Activated CD4-positive, alpha-beta T cell treated with anti-CD3 and anti-CD28 coated beads for 36 hours (primary cell): ENCODE results near the gene CUX1. TPM values are rescaled to one million over a fixed set of nuclear protein-coding genes. Genes with fewer than 3 reads are reported as not detected.
A peak's percentile ranks its signal among the peaks of the same experiment; 100 is the strongest.
"Not testable (repeated sequence)": the region's sequence is repeated elsewhere in the genome, so short reads cannot be mapped to it uniquely, and the experiment has no call there.

Source experiments
- ATAC-seq: fragments of 200-7000 bp; cut with Tn5 transposase; one replicate; pipeline ENCODE4 v1.10.0; 2021; ENCODE audit warnings: mild to moderate bottlenecking, moderate library complexity
- CTCF ChIA-PET: fragments of 350-600 bp; sonication (Branson Sonifier 250); formaldehyde crosslinking; loops from one replicate; lab custom pipeline; 2021; ENCODE audit warnings: antibody characterized with exemption; lab: Charles Lee
- POLR2A ChIA-PET: fragments of 350-600 bp; sonication (Branson Sonifier 250); formaldehyde crosslinking; loops from one replicate; lab custom pipeline; 2021; ENCODE audit warnings: antibody characterized with exemption, inconsistent platforms; lab: Charles Lee
- DNase-seq: peaks from one replicate; pipeline ENCODE4 v3.0.0-alpha.2; 2020
- H3K27ac Mint-ChIP-seq: one replicate; pipeline ENCODE4 v1.8.0; 2021; ENCODE audit warnings: mixed read lengths
- H3K27me3 Mint-ChIP-seq: one replicate; pipeline ENCODE4 v1.8.0; 2021; ENCODE audit warnings: mixed read lengths
- H3K36me3 Mint-ChIP-seq: one replicate; pipeline ENCODE4 v1.8.0; 2021; ENCODE audit warnings: low read depth, mixed read lengths
- H3K4me1 Mint-ChIP-seq: one replicate; pipeline ENCODE4 v1.8.0; 2021; ENCODE audit warnings: mixed read lengths
- H3K4me3 Mint-ChIP-seq: one replicate; pipeline ENCODE4 v1.8.0; 2021; ENCODE audit warnings: mild to moderate bottlenecking, moderate library complexity, mixed read lengths
- H3K9me3 Mint-ChIP-seq: one replicate; pipeline ENCODE4 v1.8.0; 2021; ENCODE audit warnings: low read depth, mixed read lengths
- intact Hi-C, 2 experiments: fragments of 100-400 bp; cut with DNase I in 1 of 2; cut with micrococcal nuclease in 1 of 2; formaldehyde crosslinking; loops; one replicate each; pipeline versions ENCODE4 v1.14.2 to v1.15.1; 2022 to 2024; cut with DNase I, micrococcal nuclease
- total RNA-seq, 2 experiments: library from RNA; stranded (reverse); gene quantifications; one replicate each; pipeline ENCODE4 v1.2.3, GENCODE V29; 2021

The CUX1 gene
- total RNA-seq, 2 experiments from 2014 or later, result 21.6 to 23.5 TPM

GRCh38 chr7:102223184-102223583, 405.8 kb downstream of the CUX1 start:
- H3K27ac Mint-ChIP-seq, result no peak overlapping the region
- peak; percentile 49 for ATAC-seq
- ChIA-PET CTCF (no interaction called here), POLR2A (no interaction called here)
- DNase-seq, result peak; percentile 12
- intact Hi-C loops, result no loop called here
- no peaks in the 10 kb centered on the region for H3K36me3 Mint-ChIP-seq
- H3K4me3 Mint-ChIP-seq, result no peak overlapping the region
- H3K27me3 Mint-ChIP-seq, result no peaks in the 10 kb centered on the region
- no peaks in the 10 kb centered on the region for H3K9me3 Mint-ChIP-seq
- H3K4me1 Mint-ChIP-seq, result no peaks in the 10 kb centered on the region

DNA sequence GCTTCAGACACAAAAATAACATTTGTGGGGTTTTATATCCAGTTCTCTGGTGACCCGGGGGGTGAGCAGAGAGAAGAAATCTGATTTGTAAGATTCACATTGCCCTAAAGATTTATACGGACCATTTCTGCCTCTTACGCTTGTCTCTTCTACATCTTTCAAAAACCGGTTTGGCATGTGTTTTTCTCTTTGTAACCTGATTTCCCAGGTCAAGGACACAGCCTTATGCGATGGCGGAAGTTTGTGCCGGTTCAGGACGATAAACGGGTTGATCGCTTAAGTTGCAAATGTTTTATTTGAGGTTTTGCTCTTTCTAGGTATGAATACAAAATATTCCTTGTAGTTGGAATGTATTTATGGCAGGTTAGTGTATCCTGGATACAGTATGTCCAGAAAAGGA, 407.6 kb downstream of the CUX1 start:
- no peaks in the 10 kb centered on the region for H3K27me3 Mint-ChIP-seq
- POLR2A ChIA-PET, result no interaction called here

GRCh38 chr7:102227371-102227770, 409.9 kb downstream of the CUX1 start:
- Mint-ChIP-seq H3K27me3 (no peaks in the 10 kb centered on the region), H3K4me1 (no peaks in the 10 kb centered on the region), H3K27ac (no peak overlapping the region), H3K36me3 (peaks cover 1% of the 10 kb centered on the region), H3K9me3 (no peaks in the 10 kb centered on the region), H3K4me3 (no peak overlapping the region)
- ATAC-seq (no peak), DNase-seq (no peak)
- ChIA-PET CTCF (no interaction called here), POLR2A (no interaction called here)
- intact Hi-C loops, result loop anchor here in 1 of 2 experiments (1.0 kb wide), 1 partner anchor 627 kb away; no protein-coding TSS in a partner anchor

More for the DNA sequence above, 407.6 kb downstream of the CUX1 start:
- H3K9me3 Mint-ChIP-seq, result no peaks in the 10 kb centered on the region
- no peaks in the 10 kb centered on the region for H3K4me1 Mint-ChIP-seq
- DNase-seq, result no peak
- H3K27ac Mint-ChIP-seq, result no peak overlapping the region
- H3K4me3 Mint-ChIP-seq, result no peak overlapping the region
- CTCF ChIA-PET, result no interaction called here
- ATAC-seq, result no peak
- no peaks in the 10 kb centered on the region for H3K36me3 Mint-ChIP-seq
- intact Hi-C loops, result no loop called here

GRCh38 chr7:102228935-102229334, 411.5 kb downstream of the CUX1 start:
- H3K36me3 Mint-ChIP-seq, result peaks cover 2% of the 10 kb centered on the region
- H3K4me1 Mint-ChIP-seq, result no peaks in the 10 kb centered on the region
- intact Hi-C loops, result no loop called here
- DNase-seq (no peak), ATAC-seq (no peak)
- POLR2A ChIA-PET, result no interaction called here
- H3K4me3 Mint-ChIP-seq, result no peak overlapping the region
- H3K27me3 Mint-ChIP-seq, result no peaks in the 10 kb centered on the region
- no peaks in the 10 kb centered on the region for H3K9me3 Mint-ChIP-seq
- no peak overlapping the region for H3K27ac Mint-ChIP-seq
- CTCF ChIA-PET, result interaction anchor here (0.7 kb wide), 1 partner anchor 807 kb away, joined by 3 read pairs; no protein-coding TSS in a partner anchor

- intact Hi-C loops, H3K4me1 Mint-ChIP-seq, H3K4me3 Mint-ChIP-seq, ATAC-seq, H3K36me3 Mint-ChIP-seq, H3K9me3 Mint-ChIP-seq, CTCF ChIA-PET, POLR2A ChIA-PET, H3K27me3 Mint-ChIP-seq, H3K27ac Mint-ChIP-seq, DNase-seq: not testable (repeated sequence)
Observed at GRCh38 chr7:102230162-102230561, 412.7 kb downstream of the CUX1 start.

DNA sequence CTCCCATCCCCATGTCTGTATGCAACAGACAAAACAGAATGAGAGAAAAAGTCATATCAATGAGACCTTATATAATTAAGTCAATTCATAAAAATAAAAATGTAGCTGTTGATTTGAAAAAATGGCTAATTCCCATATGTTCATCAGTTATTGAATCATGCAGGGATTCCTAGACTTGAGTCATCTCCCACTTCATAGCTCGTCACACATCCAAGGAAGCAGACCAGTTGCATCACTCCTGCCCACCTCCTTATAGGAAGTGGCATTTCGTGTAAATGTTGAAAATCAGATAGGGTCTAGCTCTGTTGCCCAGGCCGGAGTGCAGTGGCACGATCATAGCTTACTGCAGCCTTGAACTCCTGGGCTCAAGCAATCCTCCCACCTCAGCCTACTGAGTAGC, 413.2 kb downstream of the CUX1 start:
- Mint-ChIP-seq H3K4me1 (no peaks in the 10 kb centered on the region), H3K4me3 (no peak overlapping the region), H3K27ac (no peak overlapping the region), H3K27me3 (no peaks in the 10 kb centered on the region), H3K9me3 (no peaks in the 10 kb centered on the region), H3K36me3 (peaks cover 2% of the 10 kb centered on the region)
- intact Hi-C loops, result no loop called here
- DNase-seq, result no peak
- CTCF ChIA-PET, result no interaction called here
- POLR2A ChIA-PET, result no interaction called here
- ATAC-seq, result no peak

GRCh38 chr7:102232611-102233286, 415.3 kb downstream of the CUX1 start:
- DNase-seq, result no peak
- Mint-ChIP-seq H3K27ac (no peak overlapping the region), H3K36me3 (peaks cover 6% of the 10 kb centered on the region), H3K27me3 (no peaks in the 10 kb centered on the region), H3K4me3 (no peak overlapping the region), H3K4me1 (no peaks in the 10 kb centered on the region), H3K9me3 (no peaks in the 10 kb centered on the region)
- ChIA-PET CTCF (interaction anchor here (0.8 kb wide), 1 partner anchor 537 kb away, joined by 3 read pairs; no protein-coding TSS in a partner anchor), POLR2A (interaction anchor here (0.6 kb wide), 1 partner anchor 55 kb away, joined by 4 read pairs; no protein-coding TSS in a partner anchor)
- intact Hi-C loops, result no loop called here
- no peak for ATAC-seq

DNA sequence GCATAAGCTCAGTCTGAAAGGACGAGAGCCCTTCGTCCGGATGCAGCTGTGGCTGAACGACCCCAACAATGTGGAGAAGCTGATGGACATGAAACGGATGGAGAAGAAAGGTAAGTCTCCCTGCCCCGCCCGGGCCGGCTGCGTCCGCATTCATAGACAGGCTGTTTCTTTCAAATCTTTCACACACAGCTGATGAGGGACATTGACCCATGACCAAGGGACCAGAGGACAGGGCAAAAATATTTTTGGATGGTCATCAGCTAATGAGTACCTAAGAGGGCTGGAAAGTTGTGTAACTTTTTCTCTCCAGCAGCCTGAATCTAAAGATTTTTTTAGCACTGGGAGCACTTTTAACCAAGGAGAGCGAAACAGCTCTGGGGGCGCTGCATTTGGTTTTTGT, 416.7 kb downstream of the CUX1 start:
- Mint-ChIP-seq H3K27ac (no peak overlapping the region), H3K4me1 (no peaks in the 10 kb centered on the region), H3K9me3 (no peaks in the 10 kb centered on the region), H3K4me3 (no peak overlapping the region), H3K36me3 (peaks cover 6% of the 10 kb centered on the region), H3K27me3 (no peaks in the 10 kb centered on the region)
- intact Hi-C loops, result no loop called here
- DNase-seq, result no peak
- no peak for ATAC-seq
- POLR2A ChIA-PET, result no interaction called here
- CTCF ChIA-PET, result no interaction called here

- ChIA-PET CTCF (interaction anchor here (0.6 to 0.9 kb wide), 2 partner anchors 31 to 632 kb away, joined by 3 read pairs; no protein-coding TSS in a partner anchor), POLR2A (no interaction called here)
- no peaks in the 10 kb centered on the region for H3K9me3 Mint-ChIP-seq
- H3K4me3 Mint-ChIP-seq, result no peak overlapping the region
- intact Hi-C loops, result loop anchor here in 1 of 2 experiments (5.0 kb wide), 1 partner anchor 633 kb away; no protein-coding TSS in a partner anchor
- H3K36me3 Mint-ChIP-seq, result peaks cover 6% of the 10 kb centered on the region
- H3K27me3 Mint-ChIP-seq, result no peaks in the 10 kb centered on the region
- DNase-seq (no peak), ATAC-seq (no peak)
- no peaks in the 10 kb centered on the region for H3K4me1 Mint-ChIP-seq
- no peak overlapping the region for H3K27ac Mint-ChIP-seq
Observed at GRCh38 chr7:102234801-102235550, 417.6 kb downstream of the CUX1 start.

GRCh38 chr7:102236102-102236501, 418.7 kb downstream of the CUX1 start:
- DNase-seq (no peak), ATAC-seq (no peak)
- H3K4me3 Mint-ChIP-seq, result no peak overlapping the region
- ChIA-PET POLR2A (no interaction called here), CTCF (interaction anchor here (0.6 to 1.2 kb wide), 7 partner anchors 8 to 674 kb away, joined by 3 read pairs; no protein-coding TSS in a partner anchor)
- no peak overlapping the region for H3K27ac Mint-ChIP-seq
- intact Hi-C loops, result loop anchor here (1.0 to 5.0 kb wide), 6 partner anchors 421 to 693 kb away; no protein-coding TSS in a partner anchor
- H3K36me3 Mint-ChIP-seq, result peaks cover 6% of the 10 kb centered on the region
- no peaks in the 10 kb centered on the region for H3K27me3 Mint-ChIP-seq
- no peaks in the 10 kb centered on the region for H3K4me1 Mint-ChIP-seq
- no peaks in the 10 kb centered on the region for H3K9me3 Mint-ChIP-seq

DNA sequence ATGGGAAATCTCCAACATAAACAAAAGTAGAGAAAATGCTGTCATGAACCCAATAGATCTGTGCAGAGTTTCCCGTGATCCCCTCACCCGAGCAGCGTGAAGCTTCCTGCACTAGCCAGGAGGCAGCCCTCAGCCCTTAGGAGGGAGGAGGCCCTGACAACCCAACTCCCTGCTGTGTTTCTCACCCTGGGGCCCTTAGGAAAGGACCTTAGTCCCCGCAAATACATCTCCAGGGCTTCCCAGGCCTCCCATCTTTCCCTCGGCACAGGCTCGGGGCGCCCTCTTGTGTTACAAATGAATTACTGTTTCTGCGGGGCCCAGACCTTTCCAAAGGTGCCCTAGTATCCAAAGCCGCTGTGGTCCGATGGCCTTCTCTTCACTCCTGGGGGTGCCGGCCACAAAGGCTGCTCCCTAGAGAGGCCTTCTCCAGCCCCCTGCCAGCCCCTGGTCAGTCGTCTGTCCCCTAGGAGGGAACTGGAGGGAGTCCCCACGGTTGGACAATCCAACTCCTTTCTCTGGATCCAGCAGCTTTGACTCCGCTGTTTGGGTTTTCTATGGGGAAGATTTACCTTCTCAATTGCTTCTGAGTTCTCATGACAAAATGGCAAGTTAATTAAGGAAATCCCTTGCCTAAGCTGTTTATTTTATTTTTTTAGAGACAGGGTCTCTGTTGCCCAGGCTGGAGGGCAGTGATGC, 419.3 kb downstream of the CUX1 start:
- ATAC-seq (peak; percentile 77), DNase-seq (peak; percentile 73)
- CTCF ChIA-PET, result interaction anchor here (0.6 to 1.2 kb wide), 10 partner anchors 8 to 694 kb away, joined by 3 to 5 read pairs (median 3); no protein-coding TSS in a partner anchor
- peaks cover 6% of the 10 kb centered on the region for H3K36me3 Mint-ChIP-seq
- no peak overlapping the region for H3K4me3 Mint-ChIP-seq
- no peaks in the 10 kb centered on the region for H3K27me3 Mint-ChIP-seq
- no peaks in the 10 kb centered on the region for H3K9me3 Mint-ChIP-seq
- POLR2A ChIA-PET, result no interaction called here
- no peak overlapping the region for H3K27ac Mint-ChIP-seq
- intact Hi-C loops, result loop anchor here (1.0 to 5.0 kb wide), 6 partner anchors 422 to 693 kb away; no protein-coding TSS in a partner anchor
- H3K4me1 Mint-ChIP-seq, result no peaks in the 10 kb centered on the region
